Activated B cell treated with CpG ODN at 0.5 μM for 24 hours (primary cell): ENCODE data around the gene PLEKHJ1. TPM values are rescaled to one million over a fixed set of nuclear protein-coding genes. Genes with fewer than 3 reads are reported as not detected.

Source experiments
- ATAC-seq: fragments of 200-7000 bp; cut with Tn5 transposase; one replicate; pipeline ENCODE4 v1.10.0; 2021; ENCODE audit warnings: low read depth, mild to moderate bottlenecking, moderate library complexity
- CTCF ChIA-PET: fragments of 350-600 bp; sonication (Branson Sonifier 250); formaldehyde crosslinking; loops from one replicate; lab custom pipeline; 2021; ENCODE audit warnings: antibody characterized with exemption; lab: Charles Lee
- POLR2A ChIA-PET: fragments of 350-600 bp; sonication (Branson Sonifier 250); formaldehyde crosslinking; loops from one replicate; lab custom pipeline; 2021; ENCODE audit warnings: antibody characterized with exemption; lab: Charles Lee
- DNase-seq: peaks from one replicate; pipeline ENCODE4 v3.0.0; 2022
- H3K27ac Mint-ChIP-seq: one replicate; pipeline ENCODE4 v1.8.0; 2020; ENCODE audit warnings: mixed read lengths
- H3K27me3 Mint-ChIP-seq: one replicate; pipeline ENCODE4 v1.8.0; 2021; ENCODE audit warnings: mixed read lengths
- H3K36me3 Mint-ChIP-seq: one replicate; pipeline ENCODE4 v1.8.0; 2021; ENCODE audit warnings: low read depth, mixed read lengths
- H3K4me1 Mint-ChIP-seq: one replicate; pipeline ENCODE4 v1.8.0; 2021; ENCODE audit warnings: mixed read lengths
- H3K4me3 Mint-ChIP-seq: one replicate; pipeline ENCODE4 v1.8.0; 2020; ENCODE audit warnings: mild to moderate bottlenecking, mixed read lengths
- H3K9me3 Mint-ChIP-seq: one replicate; pipeline ENCODE4 v1.8.0; 2020; ENCODE audit warnings: mixed read lengths
- intact Hi-C: fragments of 100-400 bp; cut with micrococcal nuclease; formaldehyde crosslinking; loops from one replicate; pipeline ENCODE4 v1.15.1; 2024
- total RNA-seq: library from RNA; stranded (reverse); gene quantifications from 2 replicates; pipeline ENCODE4 v1.2.3, GENCODE V29; 2022
- TF ChIP-seq, protein P1 (sequence below): fragments of 200-600 bp; IDR thresholded peaks from one replicate; pipeline ENCODE4 v1.8.0; 2022; ENCODE audit warnings: antibody characterized with exemption, mild to moderate bottlenecking

PLEKHJ1 gene
- total RNA-seq, 1 donor from 2014 or later = 74.9 TPM

DNA sequence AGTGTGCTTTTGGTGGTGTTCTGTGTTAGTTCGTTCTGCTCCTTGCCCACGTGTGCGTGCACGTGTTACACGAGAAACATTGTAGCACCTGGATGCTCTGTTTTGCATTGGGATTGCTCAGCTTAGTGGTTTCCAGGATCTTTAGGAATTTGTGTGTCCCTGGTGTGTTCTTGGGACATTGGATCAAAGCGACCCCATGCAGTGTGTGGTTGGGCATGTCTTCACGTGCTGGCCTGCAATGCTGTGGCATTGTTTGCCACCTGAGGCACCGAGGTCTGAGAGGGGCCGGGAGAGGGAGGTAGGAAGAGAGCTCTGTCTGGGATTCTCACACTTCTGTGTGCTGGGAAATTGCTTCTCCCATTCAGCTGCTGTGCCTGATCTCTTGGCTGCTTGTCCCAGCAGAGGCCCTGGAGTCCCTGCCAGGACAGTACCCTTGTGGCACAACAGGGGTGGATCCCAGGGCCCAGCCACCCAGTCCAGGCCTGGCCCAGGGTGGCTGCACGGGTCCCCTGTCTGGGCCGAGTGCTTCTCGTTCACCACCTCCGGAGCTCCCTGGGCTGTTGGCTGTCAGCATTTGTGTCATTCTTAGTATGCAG lies 11.3 kb downstream of the PLEKHJ1 start:
- peaks cover 67% of the 10 kb centered on the region for H3K36me3 Mint-ChIP-seq
- no peak for ATAC-seq
- intact Hi-C loops = loop anchor here (1.0 kb wide), 2 partner anchors 56 to 69 kb away; no protein-coding TSS in a partner anchor
- POLR2A ChIA-PET = no interaction called here
- TF ChIP-seq, protein P1, sequence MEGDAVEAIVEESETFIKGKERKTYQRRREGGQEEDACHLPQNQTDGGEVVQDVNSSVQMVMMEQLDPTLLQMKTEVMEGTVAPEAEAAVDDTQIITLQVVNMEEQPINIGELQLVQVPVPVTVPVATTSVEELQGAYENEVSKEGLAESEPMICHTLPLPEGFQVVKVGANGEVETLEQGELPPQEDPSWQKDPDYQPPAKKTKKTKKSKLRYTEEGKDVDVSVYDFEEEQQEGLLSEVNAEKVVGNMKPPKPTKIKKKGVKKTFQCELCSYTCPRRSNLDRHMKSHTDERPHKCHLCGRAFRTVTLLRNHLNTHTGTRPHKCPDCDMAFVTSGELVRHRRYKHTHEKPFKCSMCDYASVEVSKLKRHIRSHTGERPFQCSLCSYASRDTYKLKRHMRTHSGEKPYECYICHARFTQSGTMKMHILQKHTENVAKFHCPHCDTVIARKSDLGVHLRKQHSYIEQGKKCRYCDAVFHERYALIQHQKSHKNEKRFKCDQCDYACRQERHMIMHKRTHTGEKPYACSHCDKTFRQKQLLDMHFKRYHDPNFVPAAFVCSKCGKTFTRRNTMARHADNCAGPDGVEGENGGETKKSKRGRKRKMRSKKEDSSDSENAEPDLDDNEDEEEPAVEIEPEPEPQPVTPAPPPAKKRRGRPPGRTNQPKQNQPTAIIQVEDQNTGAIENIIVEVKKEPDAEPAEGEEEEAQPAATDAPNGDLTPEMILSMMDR = no peak
- DNase-seq = no peak
- H3K4me3 Mint-ChIP-seq = no peak overlapping the region
- H3K27me3 Mint-ChIP-seq = no peaks in the 10 kb centered on the region
- CTCF ChIA-PET = interaction anchor here (0.8 to 1.2 kb wide), 3 partner anchors 11 to 412 kb away, joined by 3 read pairs; partner anchors contain the start of gene PLEKHJ1
- peak overlapping the region; percentile 87 for H3K27ac Mint-ChIP-seq
- H3K9me3 Mint-ChIP-seq = no peaks in the 10 kb centered on the region
- H3K4me1 Mint-ChIP-seq = peaks cover 42% of the 10 kb centered on the region

DNA sequence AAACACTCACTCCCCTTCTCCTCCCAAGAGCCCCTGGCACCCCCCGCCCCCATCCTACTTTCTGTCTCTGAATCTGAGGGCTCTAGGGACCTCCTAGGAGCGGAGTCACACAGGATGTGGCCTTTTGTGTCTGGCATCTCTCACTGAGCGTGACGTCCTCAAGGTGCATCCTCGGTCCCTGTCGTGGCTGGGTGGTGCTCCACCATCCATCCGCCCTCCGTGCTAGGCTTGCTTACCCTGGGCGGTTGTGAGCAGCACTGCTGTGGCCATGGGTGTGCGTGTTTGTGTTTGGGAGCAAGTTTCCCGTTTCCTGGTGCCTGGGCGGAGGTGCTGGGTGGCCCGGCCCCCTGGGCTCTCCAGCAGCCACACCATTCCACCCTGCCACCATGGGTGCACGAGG lies 12.2 kb downstream of the PLEKHJ1 start:
- ChIA-PET CTCF (no interaction called here), POLR2A (interaction anchor here (0.6 to 1.1 kb wide), 3 partner anchors 53 to 182 kb away, joined by 3 to 5 read pairs (median 5); no protein-coding TSS in a partner anchor)
- Mint-ChIP-seq H3K9me3 (no peaks in the 10 kb centered on the region), H3K27ac (peak overlapping the region; percentile 87), H3K4me1 (peaks cover 37% of the 10 kb centered on the region), H3K4me3 (peak overlapping the region; percentile 48), H3K27me3 (no peaks in the 10 kb centered on the region), H3K36me3 (peaks cover 71% of the 10 kb centered on the region)
- ATAC-seq (peak; percentile 89), DNase-seq (peak; percentile 67)
- intact Hi-C loops = loop anchor here (1.0 kb wide), 2 partner anchors 55 to 68 kb away; no protein-coding TSS in a partner anchor
- TF ChIP-seq, protein P1 = no peak

DNA sequence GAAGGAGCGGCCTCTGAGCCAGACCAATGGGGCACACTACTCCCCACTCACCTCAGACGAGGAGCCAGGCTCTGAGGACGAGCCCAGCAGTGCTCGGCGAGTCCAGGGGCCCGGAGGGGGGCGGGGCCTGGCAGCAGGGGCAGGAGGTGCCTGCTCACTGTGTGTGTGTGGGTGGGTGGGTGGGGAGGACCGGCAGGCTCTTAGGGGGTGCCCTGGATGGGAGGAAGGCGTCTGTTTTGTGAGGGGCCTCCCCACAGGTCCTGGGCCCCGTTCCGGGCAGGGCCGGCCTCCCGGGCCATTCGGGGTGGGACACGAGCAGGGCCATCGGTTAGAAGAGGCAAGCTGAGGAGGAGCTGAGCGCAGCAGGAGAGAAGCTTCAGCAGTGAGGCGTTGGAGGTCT lies 12.7 kb downstream of the PLEKHJ1 start:
- intact Hi-C loops = no loop called here
- Mint-ChIP-seq H3K4me1 (peaks cover 35% of the 10 kb centered on the region), H3K27ac (peak overlapping the region; percentile 87), H3K4me3 (peak overlapping the region; percentile 48), H3K36me3 (peaks cover 70% of the 10 kb centered on the region), H3K9me3 (no peaks in the 10 kb centered on the region), H3K27me3 (no peaks in the 10 kb centered on the region)
- TF ChIP-seq, protein P1 = no peak
- POLR2A ChIA-PET = interaction anchor here (0.6 to 1.1 kb wide), 7 partner anchors 36 to 401 kb away, joined by 3 to 5 read pairs (median 4); no protein-coding TSS in a partner anchor
- CTCF ChIA-PET = interaction anchor here (1.1 kb wide), 1 partner anchor 67 kb away, joined by 3 read pairs; no protein-coding TSS in a partner anchor
- DNase-seq = no peak
- no peak for ATAC-seq

DNA sequence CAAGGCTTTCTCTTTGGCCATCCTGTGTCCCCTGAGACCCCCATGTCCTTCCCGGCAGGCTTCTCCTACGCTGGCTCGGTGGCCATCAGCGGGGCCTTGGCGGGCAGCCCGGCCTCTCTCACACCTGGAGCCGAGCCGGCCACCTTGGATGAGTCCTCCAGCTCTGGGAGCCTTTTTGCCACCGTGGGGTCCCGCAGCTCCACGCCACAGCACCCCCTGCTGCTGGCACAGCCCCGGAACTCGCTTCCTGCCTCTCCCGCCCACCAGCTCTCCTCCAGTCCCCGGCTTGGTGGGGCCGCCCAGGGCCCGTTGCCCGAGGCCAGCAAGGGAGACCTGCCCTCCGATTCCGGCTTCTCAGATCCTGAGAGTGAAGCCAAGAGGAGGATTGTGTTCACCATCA lies 14.2 kb downstream of the PLEKHJ1 start:
- no peak for DNase-seq
- intact Hi-C loops = no loop called here
- no peaks in the 10 kb centered on the region for H3K27me3 Mint-ChIP-seq
- CTCF ChIA-PET = interaction anchor here (1.1 to 1.5 kb wide), 3 partner anchors 13 to 66 kb away, joined by 3 to 6 read pairs (median 3); no protein-coding TSS in a partner anchor
- peaks cover 32% of the 10 kb centered on the region for H3K4me1 Mint-ChIP-seq
- H3K36me3 Mint-ChIP-seq = peaks cover 73% of the 10 kb centered on the region
- no peaks in the 10 kb centered on the region for H3K9me3 Mint-ChIP-seq
- TF ChIP-seq, protein P1 = no peak
- H3K27ac Mint-ChIP-seq = no peak overlapping the region
- ATAC-seq = no peak
- POLR2A ChIA-PET = interaction anchor here (0.9 to 2.1 kb wide), 2 partner anchors 50 to 106 kb away, joined by 3 to 9 read pairs; no protein-coding TSS in a partner anchor
- H3K4me3 Mint-ChIP-seq = no peak overlapping the region

DNA sequence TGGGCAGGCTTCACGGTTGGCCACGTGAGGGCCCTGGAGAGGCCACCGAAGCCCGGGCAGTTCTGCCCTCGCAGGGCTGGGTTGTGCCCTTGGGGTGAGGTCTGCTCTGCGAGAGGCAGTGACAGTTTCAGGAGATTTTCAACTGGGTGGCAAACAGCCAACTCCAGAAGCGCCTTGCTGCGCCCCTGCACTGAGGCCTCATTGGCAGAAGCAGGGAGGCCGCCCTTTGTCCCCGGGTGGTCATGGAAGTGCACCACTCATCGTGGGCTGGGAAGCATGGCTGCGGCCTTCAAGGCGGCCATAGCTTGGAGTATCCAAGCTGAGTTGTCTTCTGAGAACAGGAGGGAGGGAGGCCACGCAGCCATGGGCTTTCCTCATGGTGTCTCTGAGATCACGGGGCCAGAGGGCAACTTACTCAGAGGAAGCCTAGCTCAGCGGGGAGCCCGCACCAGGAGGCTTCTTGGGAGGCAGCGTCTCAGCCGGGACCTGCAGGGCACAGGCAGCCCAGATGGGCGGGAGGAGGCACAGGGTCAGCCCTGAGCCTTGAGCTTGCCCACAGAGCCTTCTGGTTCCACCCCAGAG lies 14.8 kb downstream of the PLEKHJ1 start:
- intact Hi-C loops = no loop called here
- no peak overlapping the region for H3K4me3 Mint-ChIP-seq
- ATAC-seq (no peak), DNase-seq (no peak)
- no peaks in the 10 kb centered on the region for H3K9me3 Mint-ChIP-seq
- peaks cover 32% of the 10 kb centered on the region for H3K4me1 Mint-ChIP-seq
- POLR2A ChIA-PET = interaction anchor here (0.9 to 2.1 kb wide), 3 partner anchors 14 to 107 kb away, joined by 3 to 9 read pairs (median 3); no protein-coding TSS in a partner anchor
- peaks cover 78% of the 10 kb centered on the region for H3K36me3 Mint-ChIP-seq
- TF ChIP-seq, protein P1 = no peak
- no peak overlapping the region for H3K27ac Mint-ChIP-seq
- CTCF ChIA-PET = interaction anchor here (1.1 to 1.5 kb wide), 3 partner anchors 13 to 65 kb away, joined by 3 to 6 read pairs (median 3); no protein-coding TSS in a partner anchor
- H3K27me3 Mint-ChIP-seq = no peaks in the 10 kb centered on the region
